Effector CD4-positive, alpha-beta T cell (primary cell): ENCODE results near the gene TAF10.

Experiments
- DNase-seq: peaks from one replicate; pipeline ENCODE4 v3.0.0-alpha.2; 2020

TAF10 gene

GRCh38 chr11:6640036-6640984, 28.3 kb upstream of the TAF10 start:
- DNase-seq = no peak

- DNase-seq = no peak
Observed at GRCh38 chr11:6638429-6638828, 26.4 kb upstream of the TAF10 start.

GRCh38 chr11:6637871-6638270, 25.9 kb upstream of the TAF10 start:
- DNase-seq = no peak

GRCh38 chr11:6636480-6636879, 24.5 kb upstream of the TAF10 start:
- no peak for DNase-seq

GRCh38 chr11:6635082-6635932, 23.3 kb upstream of the TAF10 start:
- DNase-seq = no peak

GRCh38 chr11:6634534-6634933, 22.5 kb upstream of the TAF10 start:
- DNase-seq = no peak

- no peak for DNase-seq
Observed at GRCh38 chr11:6633422-6634408, 21.7 kb upstream of the TAF10 start.

GRCh38 chr11:6632116-6633073, 20.4 kb upstream of the TAF10 start:
- no peak for DNase-seq

- no peak for DNase-seq
Observed at GRCh38 chr11:6631361-6631890, 19.4 kb upstream of the TAF10 start.

GRCh38 chr11:6630632-6631291, 18.7 kb upstream of the TAF10 start:
- DNase-seq = no peak

- no peak for DNase-seq
Observed at GRCh38 chr11:6629892-6630631, 18.0 kb upstream of the TAF10 start.

- no peak for DNase-seq
Observed at GRCh38 chr11:6629573-6629891, 17.5 kb upstream of the TAF10 start.

GRCh38 chr11:6628526-6628925, 16.5 kb upstream of the TAF10 start:
- DNase-seq = no peak

GRCh38 chr11:6627762-6628241, 15.8 kb upstream of the TAF10 start:
- DNase-seq = no peak

GRCh38 chr11:6626971-6627761, 15.2 kb upstream of the TAF10 start:
- DNase-seq = no peak

- no peak for DNase-seq
Observed at GRCh38 chr11:6625832-6626420, 13.9 kb upstream of the TAF10 start.

- no peak for DNase-seq
Observed at GRCh38 chr11:6625156-6625831, 13.3 kb upstream of the TAF10 start.
